CD4-positive, alpha-beta T cell treated with Interferon alpha-2 for 1 hour (primary cell): ENCODE data around the gene NR4A2.
A peak's percentile ranks its signal among the peaks of the same experiment; 100 is the strongest.
"Not testable (repeated sequence)": the region's sequence is repeated elsewhere in the genome, so short reads cannot be mapped to it uniquely, and the experiment has no call there.

Source experiments
- DNase-seq, 2 donors: peaks; one replicate each; pipeline ENCODE4 v3.0.0-alpha.2; 2020 to 2022

Gene NR4A2

GRCh38 chr2:156320486-156321098, 11.9 kb downstream of the NR4A2 start:
- DNase-seq = peak in 1 of 2 donors; percentile 9

GRCh38 chr2:156319811-156320485, 12.6 kb downstream of the NR4A2 start:
- DNase-seq = no peak

GRCh38 chr2:156317631-156318030, 14.9 kb downstream of the NR4A2 start:
- DNase-seq = no peak

DNA sequence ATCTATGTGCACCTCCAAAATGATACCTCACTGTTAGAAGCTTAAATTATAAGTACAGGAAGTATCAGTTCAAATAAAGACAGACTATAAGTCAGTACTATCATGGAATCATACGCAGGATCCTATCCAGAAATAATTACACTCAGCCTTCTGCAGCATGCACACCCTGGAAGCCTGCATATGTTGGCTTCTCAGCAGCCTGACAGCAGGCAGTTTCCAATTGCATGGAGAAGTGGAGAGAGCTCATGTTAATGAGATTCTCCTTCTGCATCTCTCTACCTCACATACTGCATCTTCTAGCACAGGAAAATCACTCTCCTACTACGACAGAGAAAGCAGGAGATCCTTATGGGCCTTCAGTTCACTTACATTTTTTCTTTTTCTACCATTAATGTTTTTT, 20.5 kb downstream of the NR4A2 start:
- DNase-seq = no peak

DNA sequence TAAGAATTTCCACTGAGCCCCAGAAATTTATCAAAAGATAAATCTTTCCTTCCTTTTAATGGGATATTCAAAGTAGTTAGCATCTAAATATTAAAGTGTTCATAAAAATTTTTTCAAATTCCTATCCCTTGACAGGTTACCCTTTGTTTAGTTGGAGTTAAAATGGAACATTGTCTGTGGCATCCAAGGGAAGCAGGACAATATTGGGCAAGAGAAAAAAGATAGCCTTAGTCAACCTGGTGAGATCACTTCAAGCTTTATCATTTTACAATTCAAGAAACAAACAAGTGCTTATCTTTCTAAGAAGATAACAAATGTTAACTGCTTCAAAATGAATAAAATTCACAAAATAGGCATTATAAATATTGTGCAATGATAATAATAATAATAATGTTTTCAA, 21.7 kb downstream of the NR4A2 start:
- no peak for DNase-seq

DNA sequence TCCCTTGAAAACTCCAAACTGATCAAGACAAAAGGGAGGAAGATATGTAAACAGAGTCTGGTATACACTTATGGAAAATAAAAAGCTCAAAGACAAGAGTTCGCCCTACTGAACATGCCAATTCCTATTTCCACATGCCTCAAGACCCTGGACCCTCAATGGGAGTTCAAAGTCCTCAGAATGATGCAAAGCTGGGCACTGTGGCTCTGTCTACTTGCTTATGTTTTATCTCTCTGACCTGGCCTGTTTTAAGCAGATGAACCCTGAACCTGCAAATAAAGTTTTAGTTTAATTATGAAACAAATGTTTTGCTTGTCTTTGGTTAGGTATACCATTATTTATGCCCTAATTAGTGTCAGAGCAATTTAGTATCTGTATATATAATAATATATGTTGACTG, 22.6 kb downstream of the NR4A2 start:
- DNase-seq = no peak

- no peak for DNase-seq
These were observed 23.4 kb downstream of the NR4A2 start for GRCh38 chr2:156309167-156309566.

GRCh38 chr2:156306821-156307220, 25.7 kb downstream of the NR4A2 start:
- DNase-seq = no peak

DNA sequence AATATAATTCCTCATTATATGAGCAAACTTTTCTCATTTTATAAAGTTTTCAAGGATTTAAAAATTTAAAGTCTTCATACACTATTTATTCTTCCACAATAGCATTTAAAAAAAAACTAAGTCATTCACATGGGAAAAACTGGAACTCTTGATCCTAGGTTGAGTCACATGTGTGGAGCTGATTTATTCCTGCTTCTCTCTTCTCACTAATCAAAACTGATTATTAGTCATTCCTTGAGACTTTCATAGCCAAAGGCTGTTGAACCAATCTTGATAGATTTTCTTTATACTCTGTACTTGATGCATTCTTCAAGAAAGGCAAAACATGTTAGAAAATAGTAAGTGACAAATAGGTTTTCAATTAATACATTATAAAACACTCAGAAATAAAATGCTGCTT, 27.4 kb downstream of the NR4A2 start:
- no peak for DNase-seq

DNA sequence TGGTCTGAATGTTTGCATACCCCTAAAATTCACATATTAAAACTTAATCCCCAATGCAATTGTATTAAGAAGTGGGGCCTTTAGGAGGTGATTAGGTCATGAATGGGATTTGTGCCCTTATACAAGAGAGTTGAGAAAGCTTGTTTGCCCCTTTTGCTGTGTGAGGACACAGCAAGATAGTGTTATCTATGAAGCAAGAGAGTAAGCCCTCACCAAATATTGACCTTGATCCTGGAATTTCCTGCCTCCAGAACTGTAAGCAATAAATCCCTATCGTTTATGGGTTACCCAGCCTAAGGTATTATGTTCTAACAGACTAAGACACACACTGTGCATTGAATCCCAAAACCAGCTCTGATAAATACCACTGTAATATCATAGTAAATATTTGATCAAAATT, 32.2 kb downstream of the NR4A2 start:
- DNase-seq = no peak

DNA sequence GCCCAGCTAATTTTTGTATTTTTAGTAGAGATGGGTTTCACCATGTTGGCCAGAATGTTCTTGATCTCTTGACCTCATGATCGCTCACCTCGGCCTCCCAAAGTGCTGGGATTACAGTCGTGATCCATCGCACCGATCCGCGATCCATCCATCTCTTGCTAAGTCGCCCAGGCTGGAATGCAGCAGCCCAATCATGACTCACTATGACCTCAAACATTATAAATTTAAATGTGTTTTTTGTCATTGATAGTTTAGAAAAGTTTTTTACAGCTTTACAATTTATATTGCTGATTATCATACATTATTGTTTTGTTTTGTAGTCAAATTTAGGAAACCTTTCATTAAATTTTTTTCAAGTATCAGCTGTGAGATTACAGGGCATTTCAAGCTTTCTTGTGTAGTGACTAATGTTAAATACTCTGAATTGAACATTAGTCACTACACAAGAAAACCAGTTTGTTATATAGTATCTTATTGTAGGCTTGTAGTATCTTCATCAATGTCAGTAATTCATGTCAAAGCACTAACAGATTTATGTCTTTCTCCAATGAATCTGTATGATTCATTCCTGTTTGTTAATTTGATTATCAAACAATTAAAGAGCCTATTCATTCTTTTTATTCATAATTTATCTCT, 37.5 kb downstream of the NR4A2 start:
- no peak for DNase-seq

GRCh38 chr2:156293382-156293781, 39.1 kb downstream of the NR4A2 start:
- not testable (repeated sequence) for DNase-seq

- no peak for DNase-seq
These were observed 52.9 kb downstream of the NR4A2 start for GRCh38 chr2:156279446-156280150.
